ENCODE measurements around the gene FOSL2.

GRCh38 chr2:28381225-28382180 is 11.2 kb upstream of the FOSL2 start:
- no peak for TF ChIP-seq AFF4 (CRISPR knock-in tag; IDR thresholded peaks at IDR 0.05; ENCODE audit: borderline replicate concordance)
- TF ChIP-seq CTCF (IDR thresholded peaks at IDR 0.05) = no peak
- TF ChIP-seq USF1 (CRISPR knock-in tag; IDR thresholded peaks at IDR 0.05) = no peak
- no peak for TF ChIP-seq TEAD4 (CRISPR knock-in tag; IDR thresholded peaks at IDR 0.05)
- no peak for TF ChIP-seq FOXJ3 (CRISPR knock-in tag; IDR thresholded peaks at IDR 0.05; ENCODE audit: borderline replicate concordance)
